ENCODE measurements around the gene NUTF2.

Gene NUTF2

GRCh38 chr16:67804853-67805542 is 41.7 kb upstream of the NUTF2 start:
- peak overlapping the region; percentile 91 for H3K4me3 ChIP-seq
- no peaks in the 10 kb centered on the region for H3K9me3 ChIP-seq
- no peak for TF ChIP-seq CTCF (IDR thresholded peaks at IDR 0.05)
- H3K27ac ChIP-seq = peak overlapping the region in 1 of 2 donors; percentile 89
- no peak for DNase-seq
- intact Hi-C loops (cut with DNase I; ENCODE audit: low total_unique reads) = loop anchor here (5.0 kb wide), 1 partner anchor 138 kb away; the partner anchor contains the start of genes C16orf86 and ENKD1
- peaks cover 4 to 36% (median 5%) of the 10 kb centered on the region in 3 donors for H3K36me3 ChIP-seq
- H3K4me1 ChIP-seq = peaks cover 0 to 37% (median 19%) of the 10 kb centered on the region in 4 donors
- H3K27me3 ChIP-seq = no peaks in the 10 kb centered on the region

GRCh38 chr16:67805718-67806427 is 40.9 kb upstream of the NUTF2 start:
- TF ChIP-seq CTCF (IDR thresholded peaks at IDR 0.05) = no peak
- no peak for DNase-seq
- Histone ChIP-seq H3K4me3 (peak overlapping the region; percentile 91), H3K27me3 (no peaks in the 10 kb centered on the region), H3K9me3 (no peaks in the 10 kb centered on the region), H3K4me1 (peaks cover 0 to 30% (median 17%) of the 10 kb centered on the region in 4 donors), H3K27ac (peak overlapping the region; percentile 86 to 89), H3K36me3 (peaks cover 4 to 33% (median 5%) of the 10 kb centered on the region in 3 donors)
- intact Hi-C loops (cut with DNase I; ENCODE audit: low total_unique reads) = loop anchor here (5.0 kb wide), 1 partner anchor 139 kb away; the partner anchor contains the start of genes C16orf86 and ENKD1

- Histone ChIP-seq H3K4me1 (peaks cover 0 to 25% (median 17%) of the 10 kb centered on the region in 4 donors), H3K36me3 (peaks cover 4 to 31% (median 5%) of the 10 kb centered on the region in 3 donors), H3K9me3 (no peaks in the 10 kb centered on the region), H3K4me3 (peak within 1 kb of the TSS; percentile 91), H3K27me3 (no peaks in the 10 kb centered on the region), H3K27ac (peak within 1 kb of the TSS; percentile 86 to 89)
- no peak for TF ChIP-seq CTCF (IDR thresholded peaks at IDR 0.05)
- intact Hi-C loops (cut with DNase I; ENCODE audit: low total_unique reads) = loop anchor here (5.0 kb wide), 1 partner anchor 139 kb away; the partner anchor contains the start of genes C16orf86 and ENKD1
- DNase-seq = peak; percentile 99
Observed at GRCh38 chr16:67806428-67807147, 40.1 kb upstream of the NUTF2 start, which contains the start of the genes RANBP10 and TSNAXIP1. RANBP10 (minus strand) TSS chr16:67806560; CDS start chr16:67806536, 24 bp downstream. TSNAXIP1 (plus strand) TSS chr16:67806889; CDS start chr16:67807150, 261 bp downstream.

- TF ChIP-seq CTCF (IDR thresholded peaks at IDR 0.05) = no peak
- H3K9me3 ChIP-seq = no peaks in the 10 kb centered on the region
- DNase-seq = no peak
- peaks cover 4 to 25% (median 5%) of the 10 kb centered on the region in 3 donors for H3K36me3 ChIP-seq
- intact Hi-C loops (cut with DNase I; ENCODE audit: low total_unique reads) = loop anchor here (5.0 kb wide), 1 partner anchor 140 kb away; the partner anchor contains the start of genes C16orf86 and ENKD1
- no peaks in the 10 kb centered on the region for H3K27me3 ChIP-seq
- peak overlapping the region; percentile 91 for H3K4me3 ChIP-seq
- H3K4me1 ChIP-seq = peaks cover 0 to 25% (median 15%) of the 10 kb centered on the region in 4 donors
- H3K27ac ChIP-seq = peak overlapping the region; percentile 70 to 86
Observed at GRCh38 chr16:67807148-67807682, 39.5 kb upstream of the NUTF2 start.

GRCh38 chr16:67811899-67812298 is 34.8 kb upstream of the NUTF2 start:
- Histone ChIP-seq H3K27ac (no peak overlapping the region), H3K4me3 (no peak overlapping the region), H3K27me3 (no peaks in the 10 kb centered on the region), H3K9me3 (no peaks in the 10 kb centered on the region), H3K36me3 (no peaks in the 10 kb centered on the region), H3K4me1 (peaks cover 0 to 13% (median 5%) of the 10 kb centered on the region in 4 donors)
- no peak for TF ChIP-seq CTCF (IDR thresholded peaks at IDR 0.05)
- intact Hi-C loops (cut with DNase I; ENCODE audit: low total_unique reads) = no loop called here
- DNase-seq = no peak
